ENCODE data around the gene NEDD8.

Gene NEDD8

DNA sequence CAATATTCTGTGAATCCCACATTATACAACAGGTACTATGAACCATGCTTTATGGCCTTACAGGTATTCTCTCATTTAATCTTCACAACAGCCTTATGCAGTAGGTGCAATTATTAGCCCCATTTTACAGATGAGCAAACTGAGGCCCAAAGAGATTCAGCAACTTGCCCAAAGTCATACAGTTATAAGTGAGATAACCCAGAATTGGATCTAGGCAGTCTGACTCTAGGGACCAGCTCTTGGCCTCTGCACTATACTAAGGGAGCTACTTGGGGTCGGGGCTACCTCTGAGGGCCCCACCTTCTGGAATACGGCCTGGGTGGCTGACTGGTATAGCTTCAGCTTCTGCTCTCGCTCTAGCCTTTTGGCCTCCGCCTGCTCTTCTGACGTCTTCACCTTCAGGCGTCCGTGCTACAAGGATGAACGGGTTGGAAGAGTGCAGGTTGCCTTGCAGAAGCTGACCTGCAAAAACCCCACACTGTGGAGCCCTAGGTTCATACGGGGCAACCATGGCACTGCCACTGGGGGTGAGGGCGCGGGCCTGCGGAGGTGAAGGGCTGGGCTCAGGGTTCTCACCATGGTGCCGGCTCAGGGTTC is 38.5 kb upstream of the NEDD8 start:
- Histone ChIP-seq H3K4me1 (ENCODE audit: low read depth, poor library complexity, severe bottlenecking) (peaks cover 24% of the 10 kb centered on the region), H3K27ac (peak overlapping the region; percentile 83; the same call in 1 of the 2 replicates), H4K20me1 (ENCODE audit: insufficient read depth) (no peaks in the 10 kb centered on the region), H3K36me3 (ENCODE audit: insufficient read depth) (no peaks in the 10 kb centered on the region), H2AFZ (ENCODE audit: low read depth) (peak overlapping the region; percentile 78), H3K79me2 (ENCODE audit: insufficient read depth, low read depth) (no peaks in the 10 kb centered on the region), H3K4me2 (peak overlapping the region; percentile 80), H3K4me3 (IDR thresholded peaks at IDR 0.05; ENCODE audit: insufficient read depth, low read depth, low read length) (no peak overlapping the region), H3K27me3 (ENCODE audit: insufficient read depth, low read depth) (no peaks in the 10 kb centered on the region), H3K9ac (peak overlapping the region; percentile 94; the same call in 1 of the 2 replicates)
- TF ChIP-seq, protein P1, sequence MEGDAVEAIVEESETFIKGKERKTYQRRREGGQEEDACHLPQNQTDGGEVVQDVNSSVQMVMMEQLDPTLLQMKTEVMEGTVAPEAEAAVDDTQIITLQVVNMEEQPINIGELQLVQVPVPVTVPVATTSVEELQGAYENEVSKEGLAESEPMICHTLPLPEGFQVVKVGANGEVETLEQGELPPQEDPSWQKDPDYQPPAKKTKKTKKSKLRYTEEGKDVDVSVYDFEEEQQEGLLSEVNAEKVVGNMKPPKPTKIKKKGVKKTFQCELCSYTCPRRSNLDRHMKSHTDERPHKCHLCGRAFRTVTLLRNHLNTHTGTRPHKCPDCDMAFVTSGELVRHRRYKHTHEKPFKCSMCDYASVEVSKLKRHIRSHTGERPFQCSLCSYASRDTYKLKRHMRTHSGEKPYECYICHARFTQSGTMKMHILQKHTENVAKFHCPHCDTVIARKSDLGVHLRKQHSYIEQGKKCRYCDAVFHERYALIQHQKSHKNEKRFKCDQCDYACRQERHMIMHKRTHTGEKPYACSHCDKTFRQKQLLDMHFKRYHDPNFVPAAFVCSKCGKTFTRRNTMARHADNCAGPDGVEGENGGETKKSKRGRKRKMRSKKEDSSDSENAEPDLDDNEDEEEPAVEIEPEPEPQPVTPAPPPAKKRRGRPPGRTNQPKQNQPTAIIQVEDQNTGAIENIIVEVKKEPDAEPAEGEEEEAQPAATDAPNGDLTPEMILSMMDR (conservative IDR thresholded peaks at IDR 0.05; ENCODE audit: low read depth, low read length) = no peak

DNA sequence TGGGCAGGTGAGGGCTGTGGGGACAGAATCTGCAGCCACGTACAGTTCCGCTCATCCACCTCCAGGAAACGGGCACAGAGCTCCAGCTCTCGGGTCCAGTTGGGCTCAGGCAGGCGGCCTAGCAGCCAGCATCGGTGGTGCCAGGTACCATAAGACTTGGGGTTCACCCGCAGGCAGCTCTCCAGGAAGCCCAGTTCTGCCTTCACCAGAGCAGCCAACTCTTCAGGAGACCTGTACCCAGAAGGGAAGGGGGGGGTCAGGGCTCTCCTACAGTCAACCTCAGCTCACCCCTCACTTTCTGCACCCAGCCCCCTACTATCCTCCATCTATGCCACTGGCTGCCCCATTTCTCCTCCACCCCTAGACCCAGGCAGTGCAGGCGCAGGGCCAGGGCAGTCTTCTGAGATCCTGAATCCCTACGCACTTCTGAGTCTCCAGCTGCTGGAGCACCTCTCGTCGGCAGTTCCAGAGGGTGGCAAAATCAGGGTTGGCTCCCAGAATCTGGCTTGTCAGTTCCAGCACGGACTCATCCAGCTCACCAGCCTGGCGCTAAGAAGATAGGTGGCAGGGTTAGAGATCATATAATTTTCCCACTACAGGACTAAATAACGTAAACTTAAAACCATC is 37.9 kb upstream of the NEDD8 start:
- Histone ChIP-seq H3K79me2 (ENCODE audit: insufficient read depth, low read depth) (no peaks in the 10 kb centered on the region), H3K4me1 (ENCODE audit: low read depth, poor library complexity, severe bottlenecking) (peaks cover 24% of the 10 kb centered on the region), H3K27me3 (ENCODE audit: insufficient read depth, low read depth) (no peaks in the 10 kb centered on the region), H4K20me1 (ENCODE audit: insufficient read depth) (no peaks in the 10 kb centered on the region), H2AFZ (ENCODE audit: low read depth) (no peak overlapping the region), H3K4me3 (IDR thresholded peaks at IDR 0.05; ENCODE audit: insufficient read depth, low read depth, low read length) (no peak overlapping the region), H3K9ac (no peak overlapping the region), H3K4me2 (no peak overlapping the region), H3K36me3 (ENCODE audit: insufficient read depth) (no peaks in the 10 kb centered on the region), H3K27ac (no peak overlapping the region)
- TF ChIP-seq, protein P1 (conservative IDR thresholded peaks at IDR 0.05; ENCODE audit: low read depth, low read length) = no peak

DNA sequence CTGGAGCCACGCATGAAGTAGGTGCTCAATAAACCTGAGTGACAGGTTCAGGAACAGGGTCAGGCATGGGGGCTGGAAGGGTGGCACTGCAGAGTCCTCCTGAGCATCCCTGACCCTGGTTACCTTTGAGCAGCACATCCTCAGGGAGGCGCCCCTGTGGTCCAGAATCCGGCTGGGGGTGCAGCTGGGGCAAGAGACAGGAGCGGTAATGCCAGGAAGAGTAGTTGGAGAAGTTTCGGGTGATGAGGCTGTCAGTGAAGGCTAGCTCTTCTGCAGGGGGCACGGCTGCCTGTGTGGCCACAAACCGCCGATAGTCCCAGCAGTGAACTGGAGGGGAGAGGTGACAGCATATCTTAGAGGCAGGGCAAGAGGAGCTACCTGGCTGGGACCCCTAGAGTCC is 37.2 kb upstream of the NEDD8 start:
- Histone ChIP-seq H4K20me1 (ENCODE audit: insufficient read depth) (no peaks in the 10 kb centered on the region), H3K79me2 (ENCODE audit: insufficient read depth, low read depth) (no peaks in the 10 kb centered on the region), H3K4me1 (ENCODE audit: low read depth, poor library complexity, severe bottlenecking) (peaks cover 22% of the 10 kb centered on the region), H3K27ac (no peak overlapping the region), H3K4me2 (no peak overlapping the region), H2AFZ (ENCODE audit: low read depth) (no peak overlapping the region), H3K4me3 (IDR thresholded peaks at IDR 0.05; ENCODE audit: insufficient read depth, low read depth, low read length) (no peak overlapping the region), H3K27me3 (ENCODE audit: insufficient read depth, low read depth) (no peaks in the 10 kb centered on the region), H3K36me3 (ENCODE audit: insufficient read depth) (no peaks in the 10 kb centered on the region), H3K9ac (no peak overlapping the region)
- TF ChIP-seq, protein P1 (conservative IDR thresholded peaks at IDR 0.05; ENCODE audit: low read depth, low read length) = no peak

DNA sequence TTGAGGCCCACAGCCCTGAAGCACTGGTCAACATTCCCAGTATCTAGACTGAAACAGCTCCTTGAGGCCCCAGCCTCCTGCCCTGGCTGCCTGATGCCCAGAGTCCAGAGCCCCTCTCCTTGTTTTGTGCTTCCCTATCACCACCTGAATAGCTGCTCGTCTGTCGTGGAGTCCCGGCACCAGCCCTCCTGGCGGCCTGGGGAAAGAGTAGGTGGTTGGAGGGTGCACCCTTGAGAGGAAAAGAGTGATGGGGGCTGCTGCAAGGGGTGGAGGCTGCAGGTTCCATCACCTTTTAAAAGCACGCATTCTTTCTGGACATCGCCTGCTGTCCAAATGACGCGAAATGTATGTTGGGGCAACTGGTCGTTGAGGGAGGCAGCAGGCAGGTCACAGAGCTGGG is 36.1 kb upstream of the NEDD8 start:
- no peak overlapping the region for H3K4me2 ChIP-seq
- TF ChIP-seq, protein P1 (conservative IDR thresholded peaks at IDR 0.05; ENCODE audit: low read depth, low read length) = no peak
- no peak overlapping the region for H3K27ac ChIP-seq
- no peak overlapping the region for H2AFZ ChIP-seq (ENCODE audit: low read depth)
- H3K79me2 ChIP-seq (ENCODE audit: insufficient read depth, low read depth) = no peaks in the 10 kb centered on the region
- H3K9ac ChIP-seq = no peak overlapping the region
- H4K20me1 ChIP-seq (ENCODE audit: insufficient read depth) = no peaks in the 10 kb centered on the region
- H3K36me3 ChIP-seq (ENCODE audit: insufficient read depth) = no peaks in the 10 kb centered on the region
- H3K27me3 ChIP-seq (ENCODE audit: insufficient read depth, low read depth) = no peaks in the 10 kb centered on the region
- no peak overlapping the region for H3K4me3 ChIP-seq (IDR thresholded peaks at IDR 0.05; ENCODE audit: insufficient read depth, low read depth, low read length)
- peaks cover 10% of the 10 kb centered on the region for H3K4me1 ChIP-seq (ENCODE audit: low read depth, poor library complexity, severe bottlenecking)
